Vagina (tissue), 2 donors: ENCODE measurements around the gene CDH26.

Source experiments
- CTCF ChIP-seq, 3 experiments: fragments of 450-650 bp in 2 of 3; fragments of 200-600 bp in 1 of 3; sonication (generic) in 1 of 3; IDR thresholded peaks; one replicate each; pipeline ENCODE4 v1.5.1; 2017 to 2019; ENCODE audit warnings: antibody characterized with exemption in 3 of 3, mild to moderate bottlenecking in 2 of 3, moderate library complexity in 2 of 3
- POLR2A ChIP-seq, 2 donors: fragments of 450-650 bp; IDR thresholded peaks; one replicate each; pipeline ENCODE4 v1.6.1; 2017; ENCODE audit warnings: antibody characterized with exemption in 2 of 2, mild to moderate bottlenecking in 2 of 2, moderate library complexity in 2 of 2
- POLR2AphosphoS5 ChIP-seq, 2 donors: sonication (generic); formaldehyde crosslinking; IDR thresholded peaks; one replicate each; pipeline ENCODE4 v1.9.0; 2017; ENCODE audit warnings: antibody characterized with exemption in 2 of 2, mild to moderate bottlenecking in 2 of 2, low read depth in 1 of 2; ENCODE audit not compliant: insufficient read depth in 1 of 2

- TF ChIP-seq CTCF (IDR thresholded peaks at IDR 0.05): no peak
- no peak for TF ChIP-seq POLR2A (IDR thresholded peaks at IDR 0.05)
- no peak for TF ChIP-seq POLR2AphosphoS5 (IDR thresholded peaks at IDR 0.05; ENCODE audit: insufficient read depth in 1 of 2, low read depth in 1 of 2)
Observed at GRCh38 chr20:59908855-59909254, 49.4 kb upstream of the CDH26 start.
